GM19395 (cell line): Measurements from ENCODE around the gene RERE.

ENCODE experiments used
- ATAC-seq: cut with Tn5 transposase; IDR thresholded peaks from one replicate; pipeline ENCODE4 v1.9.1; 2021; ENCODE audit warnings: mild to moderate bottlenecking, moderate library complexity; ENCODE audit not compliant: unreplicated experiment

RERE gene

GRCh38 chr1:8721679-8722324 is 95.6 kb downstream of the RERE start:
- ATAC-seq = no peak

- no peak for ATAC-seq
Observed at GRCh38 chr1:8720347-8720746, 97.1 kb downstream of the RERE start.

DNA sequence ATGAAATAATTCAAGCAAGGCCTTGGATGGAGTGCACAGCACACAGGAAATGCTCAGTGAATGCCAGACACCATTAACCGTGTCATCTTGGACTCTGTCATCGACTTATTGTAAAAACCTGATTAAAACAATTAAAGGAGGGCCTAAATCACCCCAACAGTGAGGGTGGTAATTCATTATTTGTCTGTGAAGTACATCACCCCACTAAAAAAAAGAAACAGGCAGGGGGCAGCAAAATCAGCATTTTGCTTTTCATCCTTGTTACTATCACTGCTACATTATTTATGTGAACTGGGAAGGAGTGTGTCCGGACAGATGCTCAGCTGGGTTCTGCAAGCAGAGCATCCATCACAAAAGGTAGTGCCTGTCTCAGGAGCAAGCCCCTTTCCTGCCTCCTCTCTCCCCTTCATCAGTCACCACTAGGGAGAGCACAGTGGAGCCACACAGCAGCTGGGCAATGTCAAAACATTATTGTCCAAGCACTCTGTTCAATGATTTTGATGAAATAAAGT is 98.5 kb downstream of the RERE start:
- ATAC-seq = no peak

GRCh38 chr1:8717148-8717547 is 100.3 kb downstream of the RERE start:
- ATAC-seq = no peak

DNA sequence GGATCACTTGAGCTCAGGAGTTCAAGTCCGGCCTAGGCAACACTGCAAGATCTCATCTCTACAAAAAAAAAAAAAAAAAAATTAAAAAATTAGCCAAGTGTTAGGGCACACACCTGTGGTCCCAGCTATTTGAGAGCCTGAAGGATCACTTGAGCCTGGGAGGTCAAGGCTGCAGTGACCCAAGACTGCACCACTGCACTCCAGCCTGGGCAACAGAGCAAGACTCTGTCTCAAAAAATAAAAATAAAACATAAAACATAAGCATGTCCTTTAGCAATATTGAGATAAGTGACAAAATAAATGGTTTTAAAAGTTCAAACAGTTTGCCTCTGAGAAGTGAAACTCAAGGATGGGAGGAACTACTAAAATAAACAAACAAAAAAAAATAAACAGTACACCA is 101.2 kb downstream of the RERE start:
- ATAC-seq = no peak

- ATAC-seq = no peak
Observed at GRCh38 chr1:8714173-8714572, 103.3 kb downstream of the RERE start.

GRCh38 chr1:8712413-8713231 is 104.8 kb downstream of the RERE start:
- ATAC-seq = no peak

DNA sequence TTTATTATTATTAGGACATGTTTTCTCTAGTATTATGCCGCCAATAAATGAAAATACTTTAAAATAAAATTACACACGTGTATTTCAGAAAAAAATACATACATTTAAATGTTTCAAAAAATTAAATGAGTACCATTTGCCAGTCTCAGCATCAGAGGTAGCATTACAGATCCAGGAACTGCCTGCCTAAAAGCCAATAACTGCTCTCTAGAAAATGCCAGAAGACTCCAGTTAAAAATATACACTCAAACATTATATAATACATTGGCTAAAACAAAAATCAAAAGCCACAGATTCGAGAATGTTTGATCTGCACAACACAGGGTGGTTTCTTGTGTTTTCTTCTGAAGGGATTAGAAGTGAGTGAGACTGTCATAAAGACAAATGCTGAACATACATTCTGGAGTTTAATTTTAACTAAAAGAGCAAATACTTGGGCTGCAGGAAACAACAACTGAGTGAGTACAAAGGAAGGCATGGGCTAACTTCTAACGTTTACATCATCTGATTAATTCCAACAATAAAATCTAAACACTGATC is 105.5 kb downstream of the RERE start:
- ATAC-seq = no peak

- ATAC-seq = no peak
Observed at GRCh38 chr1:8711151-8711550, 106.3 kb downstream of the RERE start.

DNA sequence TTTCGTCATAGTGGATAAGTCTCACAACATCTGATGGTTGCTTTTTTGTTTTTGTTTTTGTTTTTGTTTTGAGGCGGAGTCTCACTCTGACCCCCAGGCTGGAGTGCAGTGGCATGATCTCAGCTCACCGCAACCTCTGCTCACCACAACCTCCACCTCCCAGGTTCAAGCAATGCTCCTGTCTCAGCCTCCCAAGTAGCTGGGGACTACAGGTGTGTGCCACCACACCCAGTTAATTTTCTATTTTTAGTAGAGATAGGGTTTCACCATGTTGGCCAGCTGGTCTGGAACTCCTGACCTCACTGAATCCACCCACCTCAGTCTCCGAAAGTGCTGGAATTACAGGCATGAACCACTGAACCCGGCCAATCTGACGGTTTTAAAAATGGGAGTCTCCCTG is 109.2 kb downstream of the RERE start:
- no peak for ATAC-seq

- no peak for ATAC-seq
Observed at GRCh38 chr1:8706995-8707396, 110.4 kb downstream of the RERE start.

GRCh38 chr1:8706291-8706690 is 111.1 kb downstream of the RERE start:
- ATAC-seq = no peak

DNA sequence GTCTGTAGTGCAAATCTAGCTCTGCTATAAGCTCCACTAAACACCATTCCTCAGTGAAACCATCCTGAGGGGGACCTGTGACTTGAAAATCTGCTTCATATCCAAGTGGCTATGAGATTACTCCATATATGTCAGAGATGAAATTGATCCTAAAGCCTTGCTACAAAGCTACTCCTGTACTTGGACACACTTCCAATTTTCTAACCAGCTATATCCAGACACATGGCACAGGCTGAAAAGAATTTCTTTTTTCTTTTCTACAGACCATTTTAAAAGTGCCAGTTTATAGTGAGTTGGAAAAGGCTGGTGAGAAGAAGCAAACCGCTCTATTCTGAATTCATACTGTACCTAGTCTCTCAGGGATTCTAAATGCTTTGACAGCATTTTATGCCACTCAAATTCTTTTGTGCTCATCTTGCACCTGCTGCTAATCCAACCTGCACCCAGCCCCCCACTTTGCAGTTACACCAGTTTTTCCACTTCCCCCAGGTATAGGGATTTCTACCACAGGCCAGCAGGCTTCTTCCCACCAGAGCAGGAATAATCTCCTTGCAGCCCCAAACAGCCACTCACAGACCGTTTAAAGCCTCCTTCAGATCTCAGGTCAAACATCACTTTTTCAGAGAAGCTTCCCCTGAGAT is 112.5 kb downstream of the RERE start:
- ATAC-seq = no peak

GRCh38 chr1:8702850-8703810 is 114.3 kb downstream of the RERE start:
- peak; percentile 68 for ATAC-seq

GRCh38 chr1:8702472-8702849 is 115.0 kb downstream of the RERE start:
- no peak for ATAC-seq

GRCh38 chr1:8701794-8702471 is 115.5 kb downstream of the RERE start:
- no peak for ATAC-seq

DNA sequence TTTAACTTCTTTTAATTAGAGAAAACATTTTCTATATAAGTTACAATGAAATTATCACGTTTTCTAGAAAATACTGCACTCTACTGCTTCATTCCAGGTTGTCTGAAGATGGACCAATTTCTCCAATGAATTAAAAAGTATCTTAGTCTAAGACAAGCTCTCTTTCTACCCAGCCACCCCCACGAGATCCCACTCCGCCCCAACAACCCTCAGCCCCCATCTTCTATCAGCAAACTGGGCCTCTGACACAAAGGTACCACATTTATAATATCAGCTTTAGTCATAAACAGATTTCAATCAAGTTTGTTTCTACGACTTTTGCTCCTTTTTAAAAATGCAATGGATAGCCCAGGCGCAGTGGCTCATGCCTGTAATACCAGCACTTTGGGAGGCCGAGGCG is 117.8 kb downstream of the RERE start:
- no peak for ATAC-seq

GRCh38 chr1:8698937-8699447 is 118.4 kb downstream of the RERE start:
- ATAC-seq = no peak

- no peak for ATAC-seq
Observed at GRCh38 chr1:8698012-8698630, 119.3 kb downstream of the RERE start.
